ENCODE data around the gene RFX1. TPM values are rescaled to one million over a fixed set of nuclear protein-coding genes. Genes with fewer than 3 reads are reported as not detected.

The RFX1 gene
- total and polyA plus RNA-seq, 2 experiments from 2014 or later = 8.9 to 11.8 TPM

DNA sequence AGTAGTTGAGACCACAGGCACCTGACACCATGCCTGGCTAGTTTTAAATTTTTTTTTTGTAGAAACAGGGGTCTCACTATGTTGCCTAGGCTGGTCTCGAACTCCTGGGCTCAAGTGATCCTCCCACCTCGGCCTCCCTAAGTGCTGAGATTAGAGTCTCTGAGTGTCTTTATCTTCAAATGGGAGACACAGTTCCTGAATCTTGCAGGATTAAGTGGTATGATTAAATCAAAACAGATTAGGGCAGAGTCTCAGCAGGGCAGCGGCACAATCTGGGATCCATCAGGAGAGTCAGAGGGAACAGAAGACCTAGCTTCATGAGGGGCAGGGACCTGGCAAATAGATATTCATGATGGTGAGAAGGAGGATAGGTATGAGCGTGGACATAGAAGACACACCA, 22.8 kb upstream of the RFX1 start:
- DNase-seq (ENCODE audit: low spot score) = no peak

More for the DNA sequence above, 22.8 kb upstream of the RFX1 start:
- Mint-ChIP-seq H3K4me3 (no peak overlapping the region), H3K36me3 (ENCODE audit: low read depth) (no peaks in the 10 kb centered on the region; the same call in 2 of the 3 replicates), H3K27me3 (ENCODE audit: insufficient read depth, low read depth, poor library complexity) (peaks cover 13% of the 10 kb centered on the region), H3K4me1 (peaks cover 5% of the 10 kb centered on the region), H3K27ac (no peak overlapping the region), H3K9me3 (no peaks in the 10 kb centered on the region)
- TF ChIP-seq EZH2phosphoT487 (IDR thresholded peaks at IDR 0.05; ENCODE audit: unreplicated experiment) = no peak
- TF ChIP-seq JUNB (IDR thresholded peaks at IDR 0.05; ENCODE audit: unreplicated experiment) = no peak
- no peak for TF ChIP-seq NANOG (IDR thresholded peaks at IDR 0.05; ENCODE audit: borderline replicate concordance)
- no peak for TF ChIP-seq ZNF331 (CRISPR knock-in tag; IDR thresholded peaks at IDR 0.05; ENCODE audit: low read depth)
- TF ChIP-seq POLR2AphosphoS5 (IDR thresholded peaks at IDR 0.05; ENCODE audit: low read depth) = no peak
- TF ChIP-seq ZNF114 (CRISPR knock-in tag; IDR thresholded peaks at IDR 0.05) = no peak
- TF ChIP-seq, protein P1, sequence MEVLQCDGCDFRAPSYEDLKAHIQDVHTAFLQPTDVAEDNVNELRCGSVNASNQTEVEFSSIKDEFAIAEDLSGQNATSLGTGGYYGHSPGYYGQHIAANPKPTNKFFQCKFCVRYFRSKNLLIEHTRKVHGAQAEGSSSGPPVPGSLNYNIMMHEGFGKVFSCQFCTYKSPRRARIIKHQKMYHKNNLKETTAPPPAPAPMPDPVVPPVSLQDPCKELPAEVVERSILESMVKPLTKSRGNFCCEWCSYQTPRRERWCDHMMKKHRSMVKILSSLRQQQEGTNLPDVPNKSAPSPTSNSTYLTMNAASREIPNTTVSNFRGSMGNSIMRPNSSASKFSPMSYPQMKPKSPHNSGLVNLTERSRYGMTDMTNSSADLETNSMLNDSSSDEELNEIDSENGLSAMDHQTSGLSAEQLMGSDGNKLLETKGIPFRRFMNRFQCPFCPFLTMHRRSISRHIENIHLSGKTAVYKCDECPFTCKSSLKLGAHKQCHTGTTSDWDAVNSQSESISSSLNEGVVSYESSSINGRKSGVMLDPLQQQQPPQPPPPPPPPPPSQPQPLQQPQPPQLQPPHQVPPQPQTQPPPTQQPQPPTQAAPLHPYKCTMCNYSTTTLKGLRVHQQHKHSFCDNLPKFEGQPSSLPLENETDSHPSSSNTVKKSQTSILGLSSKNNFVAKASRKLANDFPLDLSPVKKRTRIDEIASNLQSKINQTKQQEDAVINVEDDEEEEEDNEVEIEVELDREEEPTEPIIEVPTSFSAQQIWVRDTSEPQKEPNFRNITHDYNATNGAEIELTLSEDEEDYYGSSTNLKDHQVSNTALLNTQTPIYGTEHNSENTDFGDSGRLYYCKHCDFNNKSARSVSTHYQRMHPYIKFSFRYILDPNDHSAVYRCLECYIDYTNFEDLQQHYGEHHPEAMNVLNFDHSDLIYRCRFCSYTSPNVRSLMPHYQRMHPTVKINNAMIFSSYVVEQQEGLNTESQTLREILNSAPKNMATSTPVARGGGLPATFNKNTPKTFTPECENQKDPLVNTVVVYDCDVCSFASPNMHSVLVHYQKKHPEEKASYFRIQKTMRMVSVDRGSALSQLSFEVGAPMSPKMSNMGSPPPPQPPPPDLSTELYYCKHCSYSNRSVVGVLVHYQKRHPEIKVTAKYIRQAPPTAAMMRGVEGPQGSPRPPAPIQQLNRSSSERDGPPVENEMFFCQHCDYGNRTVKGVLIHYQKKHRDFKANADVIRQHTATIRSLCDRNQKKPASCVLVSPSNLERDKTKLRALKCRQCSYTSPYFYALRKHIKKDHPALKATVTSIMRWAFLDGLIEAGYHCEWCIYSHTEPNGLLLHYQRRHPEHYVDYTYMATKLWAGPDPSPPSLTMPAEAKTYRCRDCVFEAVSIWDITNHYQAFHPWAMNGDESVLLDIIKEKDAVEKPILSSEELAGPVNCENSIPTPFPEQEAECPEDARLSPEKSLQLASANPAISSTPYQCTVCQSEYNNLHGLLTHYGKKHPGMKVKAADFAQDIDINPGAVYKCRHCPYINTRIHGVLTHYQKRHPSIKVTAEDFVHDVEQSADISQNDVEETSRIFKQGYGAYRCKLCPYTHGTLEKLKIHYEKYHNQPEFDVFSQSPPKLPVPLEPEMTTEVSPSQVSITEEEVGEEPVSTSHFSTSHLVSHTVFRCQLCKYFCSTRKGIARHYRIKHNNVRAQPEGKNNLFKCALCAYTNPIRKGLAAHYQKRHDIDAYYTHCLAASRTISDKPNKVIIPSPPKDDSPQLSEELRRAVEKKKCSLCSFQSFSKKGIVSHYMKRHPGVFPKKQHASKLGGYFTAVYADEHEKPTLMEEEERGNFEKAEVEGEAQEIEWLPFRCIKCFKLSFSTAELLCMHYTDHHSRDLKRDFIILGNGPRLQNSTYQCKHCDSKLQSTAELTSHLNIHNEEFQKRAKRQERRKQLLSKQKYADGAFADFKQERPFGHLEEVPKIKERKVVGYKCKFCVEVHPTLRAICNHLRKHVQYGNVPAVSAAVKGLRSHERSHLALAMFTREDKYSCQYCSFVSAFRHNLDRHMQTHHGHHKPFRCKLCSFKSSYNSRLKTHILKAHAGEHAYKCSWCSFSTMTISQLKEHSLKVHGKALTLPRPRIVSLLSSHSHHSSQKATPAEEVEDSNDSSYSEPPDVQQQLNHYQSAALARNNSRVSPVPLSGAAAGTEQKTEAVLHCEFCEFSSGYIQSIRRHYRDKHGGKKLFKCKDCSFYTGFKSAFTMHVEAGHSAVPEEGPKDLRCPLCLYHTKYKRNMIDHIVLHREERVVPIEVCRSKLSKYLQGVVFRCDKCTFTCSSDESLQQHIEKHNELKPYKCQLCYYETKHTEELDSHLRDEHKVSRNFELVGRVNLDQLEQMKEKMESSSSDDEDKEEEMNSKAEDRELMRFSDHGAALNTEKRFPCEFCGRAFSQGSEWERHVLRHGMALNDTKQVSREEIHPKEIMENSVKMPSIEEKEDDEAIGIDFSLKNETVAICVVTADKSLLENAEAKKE (CRISPR knock-in tag; IDR thresholded peaks at IDR 0.05) = no peak
- TF ChIP-seq, protein P2, sequence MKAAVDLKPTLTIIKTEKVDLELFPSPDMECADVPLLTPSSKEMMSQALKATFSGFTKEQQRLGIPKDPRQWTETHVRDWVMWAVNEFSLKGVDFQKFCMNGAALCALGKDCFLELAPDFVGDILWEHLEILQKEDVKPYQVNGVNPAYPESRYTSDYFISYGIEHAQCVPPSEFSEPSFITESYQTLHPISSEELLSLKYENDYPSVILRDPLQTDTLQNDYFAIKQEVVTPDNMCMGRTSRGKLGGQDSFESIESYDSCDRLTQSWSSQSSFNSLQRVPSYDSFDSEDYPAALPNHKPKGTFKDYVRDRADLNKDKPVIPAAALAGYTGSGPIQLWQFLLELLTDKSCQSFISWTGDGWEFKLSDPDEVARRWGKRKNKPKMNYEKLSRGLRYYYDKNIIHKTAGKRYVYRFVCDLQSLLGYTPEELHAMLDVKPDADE (IDR thresholded peaks at IDR 0.05) = no peak
- no peak for TF ChIP-seq CREB1 (CRISPR knock-in tag; IDR thresholded peaks at IDR 0.05; ENCODE audit: low read depth)
- TF ChIP-seq, protein P3, sequence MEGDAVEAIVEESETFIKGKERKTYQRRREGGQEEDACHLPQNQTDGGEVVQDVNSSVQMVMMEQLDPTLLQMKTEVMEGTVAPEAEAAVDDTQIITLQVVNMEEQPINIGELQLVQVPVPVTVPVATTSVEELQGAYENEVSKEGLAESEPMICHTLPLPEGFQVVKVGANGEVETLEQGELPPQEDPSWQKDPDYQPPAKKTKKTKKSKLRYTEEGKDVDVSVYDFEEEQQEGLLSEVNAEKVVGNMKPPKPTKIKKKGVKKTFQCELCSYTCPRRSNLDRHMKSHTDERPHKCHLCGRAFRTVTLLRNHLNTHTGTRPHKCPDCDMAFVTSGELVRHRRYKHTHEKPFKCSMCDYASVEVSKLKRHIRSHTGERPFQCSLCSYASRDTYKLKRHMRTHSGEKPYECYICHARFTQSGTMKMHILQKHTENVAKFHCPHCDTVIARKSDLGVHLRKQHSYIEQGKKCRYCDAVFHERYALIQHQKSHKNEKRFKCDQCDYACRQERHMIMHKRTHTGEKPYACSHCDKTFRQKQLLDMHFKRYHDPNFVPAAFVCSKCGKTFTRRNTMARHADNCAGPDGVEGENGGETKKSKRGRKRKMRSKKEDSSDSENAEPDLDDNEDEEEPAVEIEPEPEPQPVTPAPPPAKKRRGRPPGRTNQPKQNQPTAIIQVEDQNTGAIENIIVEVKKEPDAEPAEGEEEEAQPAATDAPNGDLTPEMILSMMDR (conservative IDR thresholded peaks at IDR 0.05; ENCODE audit: low read depth in 2 of 2) = no peak
- no peak for TF ChIP-seq EZH2 (IDR thresholded peaks at IDR 0.05; ENCODE audit: low read depth, unreplicated experiment)
- no peak for TF ChIP-seq STAT1 (IDR thresholded peaks at IDR 0.05; ENCODE audit: unreplicated experiment)
- TF ChIP-seq, protein P4, sequence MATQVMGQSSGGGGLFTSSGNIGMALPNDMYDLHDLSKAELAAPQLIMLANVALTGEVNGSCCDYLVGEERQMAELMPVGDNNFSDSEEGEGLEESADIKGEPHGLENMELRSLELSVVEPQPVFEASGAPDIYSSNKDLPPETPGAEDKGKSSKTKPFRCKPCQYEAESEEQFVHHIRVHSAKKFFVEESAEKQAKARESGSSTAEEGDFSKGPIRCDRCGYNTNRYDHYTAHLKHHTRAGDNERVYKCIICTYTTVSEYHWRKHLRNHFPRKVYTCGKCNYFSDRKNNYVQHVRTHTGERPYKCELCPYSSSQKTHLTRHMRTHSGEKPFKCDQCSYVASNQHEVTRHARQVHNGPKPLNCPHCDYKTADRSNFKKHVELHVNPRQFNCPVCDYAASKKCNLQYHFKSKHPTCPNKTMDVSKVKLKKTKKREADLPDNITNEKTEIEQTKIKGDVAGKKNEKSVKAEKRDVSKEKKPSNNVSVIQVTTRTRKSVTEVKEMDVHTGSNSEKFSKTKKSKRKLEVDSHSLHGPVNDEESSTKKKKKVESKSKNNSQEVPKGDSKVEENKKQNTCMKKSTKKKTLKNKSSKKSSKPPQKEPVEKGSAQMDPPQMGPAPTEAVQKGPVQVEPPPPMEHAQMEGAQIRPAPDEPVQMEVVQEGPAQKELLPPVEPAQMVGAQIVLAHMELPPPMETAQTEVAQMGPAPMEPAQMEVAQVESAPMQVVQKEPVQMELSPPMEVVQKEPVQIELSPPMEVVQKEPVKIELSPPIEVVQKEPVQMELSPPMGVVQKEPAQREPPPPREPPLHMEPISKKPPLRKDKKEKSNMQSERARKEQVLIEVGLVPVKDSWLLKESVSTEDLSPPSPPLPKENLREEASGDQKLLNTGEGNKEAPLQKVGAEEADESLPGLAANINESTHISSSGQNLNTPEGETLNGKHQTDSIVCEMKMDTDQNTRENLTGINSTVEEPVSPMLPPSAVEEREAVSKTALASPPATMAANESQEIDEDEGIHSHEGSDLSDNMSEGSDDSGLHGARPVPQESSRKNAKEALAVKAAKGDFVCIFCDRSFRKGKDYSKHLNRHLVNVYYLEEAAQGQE (IDR thresholded peaks at IDR 0.05; ENCODE audit: unreplicated experiment) = no peak
- no peak overlapping the region for H3K4me2 ChIP-seq
- H4K20me1 ChIP-seq (replicated peaks; ENCODE audit: insufficient read depth) = no peaks in the 10 kb centered on the region
- H3K27ac ChIP-seq (ENCODE audit: low read depth) = no peak overlapping the region
- peaks cover 4% of the 10 kb centered on the region; the same call in 1 of the 2 replicates for H3K4me1 ChIP-seq (ENCODE audit: insufficient read depth)
- H2AFZ ChIP-seq = no peak overlapping the region
- H3K79me2 ChIP-seq (replicated peaks; ENCODE audit: insufficient read depth) = no peaks in the 10 kb centered on the region
- H3K27me3 ChIP-seq (ENCODE audit: insufficient read depth) = peaks cover 10% of the 10 kb centered on the region; the same call in 1 of the 2 replicates
- no peaks in the 10 kb centered on the region for H3K36me3 ChIP-seq (ENCODE audit: insufficient read depth)
- no peak for ATAC-seq
- no peak overlapping the region for H3K4me3 ChIP-seq
- H3F3A ChIP-seq (replicated peaks; ENCODE audit: low read depth) = peaks cover 4% of the 10 kb centered on the region; the same call in 1 of the 2 replicates
- H3K9me2 ChIP-seq (ENCODE audit: insufficient read depth) = no peaks in the 10 kb centered on the region
